HG02623 (cell line): ENCODE measurements around the gene MTMR3.
A peak's percentile ranks its signal among the peaks of the same experiment; 100 is the strongest.
"Not testable (repeated sequence)": the region's sequence is repeated elsewhere in the genome, so short reads cannot be mapped to it uniquely, and the experiment has no call there.

Experiments
- ATAC-seq: cut with Tn5 transposase; IDR thresholded peaks from one replicate; pipeline ENCODE4 v1.9.1; 2021; ENCODE audit warnings: moderate library complexity; ENCODE audit not compliant: unreplicated experiment

The MTMR3 gene

GRCh38 chr22:29883045-29883774 lies at the start of gene MTMR3:
Gene MTMR3 (plus strand): TSS chr22:29883174. CDS start chr22:29971060, 87,886 bp downstream.
- peak; percentile 66 for ATAC-seq

- no peak for ATAC-seq
Measured at GRCh38 chr22:29833392-29833965, 49.5 kb upstream of the MTMR3 start.

GRCh38 chr22:29834046-29834445 lies 48.9 kb upstream of the MTMR3 start:
- no peak for ATAC-seq

GRCh38 chr22:29836791-29837370 lies 46.1 kb upstream of the MTMR3 start:
- not testable (repeated sequence) for ATAC-seq

GRCh38 chr22:29837741-29838598 lies 45.0 kb upstream of the MTMR3 start, which contains the start of gene ASCC2:
Gene ASCC2 (minus strand): TSS chr22:29838274. CDS start chr22:29832325, 5,949 bp downstream.
- ATAC-seq = peak; percentile 94

- peak; percentile 1 for ATAC-seq
Measured at GRCh38 chr22:29838599-29838956, 44.4 kb upstream of the MTMR3 start.

GRCh38 chr22:29839039-29839438 lies 43.9 kb upstream of the MTMR3 start:
- no peak for ATAC-seq

GRCh38 chr22:29840498-29840897 lies 42.5 kb upstream of the MTMR3 start:
- no peak for ATAC-seq

- ATAC-seq = no peak
Measured at GRCh38 chr22:29842172-29842571, 40.8 kb upstream of the MTMR3 start.

GRCh38 chr22:29842740-29843139 lies 40.2 kb upstream of the MTMR3 start:
- ATAC-seq = no peak

GRCh38 chr22:29846290-29846689 lies 36.7 kb upstream of the MTMR3 start:
- no peak for ATAC-seq

GRCh38 chr22:29848111-29848510 lies 34.9 kb upstream of the MTMR3 start:
- no peak for ATAC-seq

- ATAC-seq = no peak
Measured at GRCh38 chr22:29854432-29854831, 28.5 kb upstream of the MTMR3 start.

- ATAC-seq = no peak
Measured at GRCh38 chr22:29855611-29856181, 27.3 kb upstream of the MTMR3 start.

GRCh38 chr22:29856496-29856895 lies 26.5 kb upstream of the MTMR3 start:
- ATAC-seq = no peak

- ATAC-seq = not testable (repeated sequence)
Measured at GRCh38 chr22:29859030-29859429, 23.9 kb upstream of the MTMR3 start.

- no peak for ATAC-seq
Measured at GRCh38 chr22:29860006-29860766, 22.8 kb upstream of the MTMR3 start.

- ATAC-seq = no peak
Measured at GRCh38 chr22:29861672-29862297, 21.2 kb upstream of the MTMR3 start.

GRCh38 chr22:29865572-29865971 lies 17.4 kb upstream of the MTMR3 start:
- not testable (repeated sequence) for ATAC-seq

GRCh38 chr22:29867260-29867659 lies 15.7 kb upstream of the MTMR3 start:
- ATAC-seq = no peak
